Coronary artery (tissue), 2 donors: Measurements from ENCODE around the gene LTV1.
"Not testable (repeated sequence)": the region's sequence is repeated elsewhere in the genome, so short reads cannot be mapped to it uniquely, and the experiment has no call there.

ENCODE experiments used
- DNase-seq: peaks from one replicate; pipeline ENCODE4 v3.0.0-alpha.2; 2017; ENCODE audit warnings: low spot score
- H3K27ac ChIP-seq, 2 donors: fragments of 200-600 bp; sonication (generic); one replicate each; pipeline ENCODE4 v1.5.1; 2016 to 2019
- H3K4me3 ChIP-seq: fragments of 200-600 bp; sonication (generic); 2 replicates; pipeline ENCODE4 v1.5.1; 2016; ENCODE audit warnings: mild to moderate bottlenecking, moderate library complexity
- CTCF ChIP-seq: fragments of 200-600 bp; sonication (generic); IDR thresholded peaks from one replicate; pipeline ENCODE4 v1.5.1; 2019; ENCODE audit warnings: antibody characterized with exemption

LTV1 gene

DNA sequence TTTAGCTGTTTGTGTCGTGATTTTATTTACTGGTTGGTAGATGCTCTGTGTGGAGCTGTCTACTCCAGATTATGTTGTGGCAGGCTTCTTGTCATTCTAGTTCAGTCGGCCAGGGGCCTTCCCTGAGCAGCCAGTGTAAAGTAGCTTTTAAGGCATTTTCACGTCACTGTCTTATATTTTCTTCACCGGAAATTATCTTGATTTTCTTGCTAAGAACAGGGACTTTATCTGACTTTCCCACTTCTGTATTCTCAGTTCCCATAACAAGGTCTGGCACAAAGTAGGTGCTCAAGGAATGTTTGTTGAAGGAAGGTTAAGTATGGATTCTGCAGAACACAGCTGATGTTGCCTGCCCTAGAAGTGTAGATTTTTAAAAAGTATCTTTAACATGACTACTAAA, 868 bp downstream of the LTV1 start:
- DNase-seq, result no peak
- peak overlapping the region; percentile 77 for H3K4me3 ChIP-seq
- H3K27ac ChIP-seq, result peak overlapping the region; percentile 88 to 90
- no peak for TF ChIP-seq CTCF

DNA sequence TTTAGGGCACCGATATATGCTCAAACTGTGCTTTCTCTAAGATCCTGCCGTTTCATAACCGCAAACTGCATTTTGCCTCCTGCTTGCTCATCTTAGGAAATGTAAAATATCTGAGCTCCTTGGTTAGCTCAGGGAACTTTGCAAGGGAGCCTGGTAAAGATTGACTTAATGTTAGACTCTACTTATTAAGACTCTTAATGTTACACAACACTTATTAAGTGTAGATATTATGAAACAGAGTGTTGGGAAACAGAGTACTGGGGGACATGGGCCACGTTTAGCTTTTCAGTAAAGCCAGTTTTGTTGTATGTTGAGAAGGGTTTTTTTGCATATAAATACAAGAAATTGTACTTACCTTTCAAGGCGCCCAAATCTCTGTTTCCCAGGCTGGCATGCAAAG, 1.9 kb downstream of the LTV1 start:
- no peak for TF ChIP-seq CTCF
- Histone ChIP-seq H3K4me3 (no peak overlapping the region), H3K27ac (no peak overlapping the region)
- DNase-seq, result no peak

DNA sequence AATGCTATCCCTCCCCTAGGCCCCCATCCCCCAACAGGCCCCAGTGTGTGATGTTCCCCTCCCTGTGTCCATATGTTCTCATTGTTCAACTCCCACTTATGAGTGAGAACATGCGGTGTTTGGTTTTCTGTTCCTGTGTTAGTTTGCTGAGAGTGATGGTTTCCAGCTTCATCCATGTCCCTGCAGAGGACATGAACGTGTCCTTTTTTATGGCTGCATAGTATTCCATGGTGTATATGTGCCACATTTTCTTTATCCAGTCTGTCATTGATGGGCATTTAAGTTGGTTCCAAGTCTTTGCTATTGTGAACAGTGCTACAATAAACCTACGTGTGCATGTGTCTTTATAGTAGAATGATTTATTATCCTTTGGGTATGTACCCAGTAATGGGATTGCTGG, 8.6 kb downstream of the LTV1 start:
- not testable (repeated sequence) for DNase-seq, H3K27ac ChIP-seq, H3K4me3 ChIP-seq

DNA sequence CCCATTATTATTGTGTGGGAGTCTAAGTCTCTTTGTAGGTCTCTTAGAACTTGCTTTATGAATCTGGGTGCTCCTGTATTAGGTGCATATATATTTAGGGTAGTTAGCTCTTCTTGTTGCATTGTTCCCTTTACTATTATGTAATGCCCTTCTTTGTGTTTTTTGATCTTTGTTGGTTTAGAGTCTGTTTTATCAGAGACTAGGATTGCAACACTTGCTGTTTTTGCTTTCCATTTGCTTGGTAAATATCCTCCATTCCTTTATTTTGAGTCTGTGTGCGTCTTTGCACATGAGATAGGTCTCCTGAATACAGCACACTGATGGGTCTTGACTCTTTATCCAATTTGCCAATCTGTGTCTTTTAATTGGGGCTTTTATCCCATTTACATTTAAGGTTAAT, 11.9 kb downstream of the LTV1 start:
- not testable (repeated sequence) for H3K4me3 ChIP-seq, H3K27ac ChIP-seq, DNase-seq

- not testable (repeated sequence) for H3K4me3 ChIP-seq, DNase-seq
These were observed 13.6 kb downstream of the LTV1 start for GRCh38 chr6:143856762-143857161.

DNA sequence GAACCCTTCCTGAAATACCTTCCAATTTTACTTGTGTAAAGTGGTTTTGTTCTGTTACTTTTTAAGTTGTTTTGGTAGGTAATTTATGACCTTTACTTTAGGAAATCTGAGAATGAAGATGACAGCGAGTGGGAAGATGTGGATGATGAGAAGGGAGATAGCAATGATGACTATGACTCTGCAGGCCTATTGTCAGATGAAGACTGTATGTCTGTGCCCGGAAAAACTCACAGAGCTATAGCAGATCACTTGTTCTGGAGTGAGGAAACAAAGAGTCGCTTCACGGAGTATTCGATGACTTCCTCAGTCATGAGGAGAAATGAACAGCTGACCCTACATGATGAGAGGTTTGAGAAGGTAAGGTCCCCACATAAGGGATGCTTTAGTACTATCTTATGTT, 14.5 kb downstream of the LTV1 start:
- Histone ChIP-seq H3K4me3 (no peak overlapping the region), H3K27ac (no peak overlapping the region)
- no peak for TF ChIP-seq CTCF
- no peak for DNase-seq

More at GRCh38 chr6:143856762-143857161, 13.6 kb downstream of the LTV1 start:
- H3K27ac ChIP-seq, result not testable (repeated sequence)

DNA sequence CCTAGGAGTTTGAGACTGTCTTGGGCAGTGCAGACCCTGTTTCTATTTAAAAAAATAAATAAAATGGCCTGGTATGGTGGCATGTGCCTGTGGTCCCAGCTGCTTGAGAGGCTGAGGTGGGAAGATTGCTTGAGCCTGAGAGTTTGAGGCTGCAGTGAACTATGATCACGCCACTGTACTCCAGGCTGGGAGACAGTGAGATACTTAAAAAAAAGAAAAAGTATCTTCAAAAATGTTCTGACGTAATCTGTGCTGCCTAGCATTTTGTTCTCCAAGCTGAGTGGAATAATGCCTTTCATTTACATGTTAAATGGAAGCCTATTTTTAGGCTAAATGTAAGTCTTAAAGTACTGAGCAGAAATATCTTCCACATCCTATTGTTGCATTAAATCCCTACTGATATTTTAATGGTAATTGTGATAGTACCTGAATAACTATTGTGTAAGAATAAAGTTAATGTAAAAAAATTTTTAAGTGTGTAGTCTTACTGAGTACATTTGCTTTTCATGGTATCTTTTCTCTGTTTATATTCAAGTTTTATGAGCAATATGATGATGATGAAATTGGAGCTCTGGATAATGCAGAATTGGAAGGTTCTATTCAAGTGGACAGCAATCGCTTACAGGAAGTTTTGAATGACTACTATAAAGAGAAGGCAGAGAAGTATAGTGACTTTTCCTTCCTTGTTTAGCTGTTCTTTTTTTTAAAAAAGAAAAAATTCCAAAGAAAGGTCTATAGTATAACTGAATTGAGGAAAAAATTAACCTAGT, 16.9 kb downstream of the LTV1 start:
- H3K4me3 ChIP-seq, result no peak overlapping the region
- TF ChIP-seq CTCF, result no peak
- H3K27ac ChIP-seq, result no peak overlapping the region
- DNase-seq, result no peak

DNA sequence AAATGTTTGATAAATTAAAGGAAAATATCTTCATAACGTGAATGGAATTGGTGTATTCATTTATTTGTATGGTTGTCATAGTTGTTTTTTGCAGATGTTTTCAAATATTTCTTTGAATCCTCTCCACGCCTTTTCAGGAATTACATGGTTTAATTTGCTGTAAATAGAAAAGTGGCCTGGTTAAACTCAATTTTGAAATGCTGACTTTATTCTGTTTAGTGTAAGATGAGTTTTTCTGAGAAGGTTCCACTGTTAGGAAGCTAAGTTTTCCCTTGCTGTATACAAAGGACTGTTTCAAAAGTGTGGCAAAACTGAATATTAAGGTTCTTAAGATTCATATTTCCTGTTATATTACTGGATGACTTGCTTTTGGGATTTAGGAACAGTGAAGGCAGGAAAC, 20.6 kb downstream of the LTV1 start:
- DNase-seq, result no peak
- TF ChIP-seq CTCF, result no peak
- H3K27ac ChIP-seq, result no peak overlapping the region
- H3K4me3 ChIP-seq, result no peak overlapping the region

- Histone ChIP-seq H3K4me3 (no peak within 1 kb of the TSS), H3K27ac (no peak within 1 kb of the TSS)
- DNase-seq, result no peak
- TF ChIP-seq CTCF, result no peak
These were observed 21.1 kb downstream of the LTV1 start, which contains the start of gene ZC2HC1B for GRCh38 chr6:143864234-143864633. TSS of gene ZC2HC1B (plus strand) at chr6:143864474. CDS start at chr6:143864540, 66 bp downstream.
